ENCODE data around the gene TMEM233. TPM values are rescaled to one million over a fixed set of nuclear protein-coding genes. Genes with fewer than 3 reads are reported as not detected.

TMEM233 gene
- polyA plus RNA-seq, 1 of the 3 experiments (the other 2 are of a cell fraction): 2.6 TPM

GRCh38 chr12:119684711-119685369 lies 91.3 kb downstream of the TMEM233 start:
- POLR2A ChIA-PET: no interaction called here
- Histone ChIP-seq H3K4me3 (ENCODE audit: low read depth in 2 of 2, low read length in 1 of 2) (no peak overlapping the region), H4K20me1 (ENCODE audit: insufficient read depth) (no peaks in the 10 kb centered on the region), H3K9ac (no peak overlapping the region), H3K4me2 (no peak overlapping the region), H2AFZ (ENCODE audit: low read depth) (no peak overlapping the region), H3K79me2 (ENCODE audit: insufficient read depth) (no peaks in the 10 kb centered on the region), H3K4me1 (ENCODE audit: control insufficient read depth in 1 of 2, insufficient read depth in 2 of 2, low read depth in 1 of 2, low read length in 1 of 2) (no peaks in the 10 kb centered on the region; a peak in 1 of 4 replicates), H3K36me3 (replicated peaks in 1 of 2; ENCODE audit: control insufficient read depth in 1 of 2, insufficient read depth in 2 of 2, low read length in 1 of 2) (peaks cover 6 to 29% of the 10 kb centered on the region in 2 experiments), H3K27me3 (ENCODE audit: insufficient read depth) (no peaks in the 10 kb centered on the region), H3K9me3 (no peaks in the 10 kb centered on the region), H3K27ac (ENCODE audit: low read depth in 2 of 2, low read length in 1 of 2) (peak overlapping the region in 1 of 2 experiments; percentile 76; a peak in 2 of 4 replicates), H3F3A (replicated peaks; ENCODE audit: insufficient read depth) (peaks cover 25% of the 10 kb centered on the region), H3K9me2 (no peaks in the 10 kb centered on the region)
- TF ChIP-seq RCOR1 (IDR thresholded peaks at IDR 0.05; ENCODE audit: low read length) (no peak), REST (IDR thresholded peaks at IDR 0.05; ENCODE audit: low read depth, low read length) (no peak), TCF12 (IDR thresholded peaks at IDR 0.05) (peak; percentile 64; the same call in 1 of the 2 replicates)
- 86% methylated on average over 10 of the region's 10 CpGs for whole genome bisulfite sequencing (ENCODE audit: low lambda C conversion rate)
- DNase-seq: no peak
- CTCF ChIA-PET: no interaction called here

- Histone ChIP-seq H3K4me2 (no peak overlapping the region), H3K79me2 (ENCODE audit: insufficient read depth) (no peaks in the 10 kb centered on the region), H3K9ac (no peak overlapping the region), H4K20me1 (ENCODE audit: insufficient read depth) (no peaks in the 10 kb centered on the region), H3K9me2 (no peaks in the 10 kb centered on the region), H3K4me1 (ENCODE audit: control insufficient read depth in 1 of 2, insufficient read depth in 2 of 2, low read depth in 1 of 2, low read length in 1 of 2) (no peaks in the 10 kb centered on the region; a peak in 1 of 4 replicates), H3K9me3 (no peaks in the 10 kb centered on the region), H2AFZ (ENCODE audit: low read depth) (no peak overlapping the region), H3F3A (replicated peaks; ENCODE audit: insufficient read depth) (peaks cover 25% of the 10 kb centered on the region), H3K4me3 (ENCODE audit: low read depth in 2 of 2, low read length in 1 of 2) (no peak overlapping the region), H3K36me3 (replicated peaks in 1 of 2; ENCODE audit: control insufficient read depth in 1 of 2, insufficient read depth in 2 of 2, low read length in 1 of 2) (peaks cover 6 to 24% of the 10 kb centered on the region in 2 experiments), H3K27ac (ENCODE audit: low read depth in 2 of 2, low read length in 1 of 2) (peak overlapping the region in 1 of 2 experiments; percentile 76; a peak in 1 of 4 replicates), H3K27me3 (ENCODE audit: insufficient read depth) (no peaks in the 10 kb centered on the region)
- DNase-seq: no peak
- 99% methylated on average over 4 of the region's 4 CpGs for WGBS (ENCODE audit: low lambda C conversion rate)
- ChIA-PET CTCF (interaction anchor here (2.2 kb wide), 1 partner anchor 10 kb away, joined by 8 read pairs; no protein-coding TSS in a partner anchor), POLR2A (no interaction called here)
- TF ChIP-seq YY1 (IDR thresholded peaks at IDR 0.05; ENCODE audit: low read depth) (no peak), ELF1 (IDR thresholded peaks at IDR 0.05) (no peak), RFX5 (IDR thresholded peaks at IDR 0.05; ENCODE audit: low read length) (no peak), IRF3 (IDR thresholded peaks at IDR 0.05; ENCODE audit: low read depth, low read length) (no peak), FOXJ3 (CRISPR knock-in tag; IDR thresholded peaks at IDR 0.05) (no peak), CTCF (IDR thresholded peaks at IDR 0.05) (no peak), MEF2A (IDR thresholded peaks at IDR 0.05; ENCODE audit: borderline replicate concordance, low read depth) (no peak), RAD21 (IDR thresholded peaks at IDR 0.05; ENCODE audit: low read length) (no peak)
Observed at GRCh38 chr12:119685375-119685774, 91.8 kb downstream of the TMEM233 start.
